BJ (cell line): ENCODE data around the gene ARID5B. TPM values are rescaled to one million over a fixed set of nuclear protein-coding genes. Genes with fewer than 3 reads are reported as not detected.
A peak's percentile ranks its signal among the peaks of the same experiment; 100 is the strongest.

Experiments
- CTCF ChIA-PET: fragments of 350-600 bp; formaldehyde crosslinking; extraction: SDS; loops from one replicate; lab custom pipeline; 2021; ENCODE audit warnings: antibody characterized with exemption, inconsistent platforms; lab: Yijun Ruan, JAX
- POLR2A ChIA-PET: fragments of 300-600 bp; sonication (Branson Sonifier 250); formaldehyde crosslinking; extraction: SDS; loops from one replicate; lab custom pipeline; 2021; ENCODE audit warnings: antibody characterized with exemption; lab: Charles Lee
- DNase-seq: peaks from one replicate; pipeline ENCODE4 v3.0.0-alpha.2; 2011; ENCODE audit warnings: low read depth
- H3K27me3 ChIP-seq: 2 replicates; pipeline ENCODE4 v1.6.0; 2011; ENCODE audit warnings: low read length; ENCODE audit not compliant: control insufficient read depth, insufficient read depth
- H3K36me3 ChIP-seq: 2 replicates; pipeline ENCODE4 v1.5.1; 2011; ENCODE audit warnings: low read length; ENCODE audit not compliant: control insufficient read depth, insufficient read depth
- H3K4me3 ChIP-seq: 2 replicates; pipeline ENCODE4 v1.5.1; 2011; ENCODE audit warnings: low read depth, mild to moderate bottlenecking, control low read depth, low read length
- CTCF ChIP-seq: IDR thresholded peaks from 2 replicates; pipeline ENCODE4 v1.5.1; 2011; ENCODE audit warnings: low read depth, mild to moderate bottlenecking, control low read depth, inconsistent platforms, low read length, moderate library complexity; ENCODE audit not compliant: insufficient read depth
- polyA plus RNA-seq: library from polyadenylated mRNA; depleted of rRNA; stranded (reverse); fragments of >200 nt; gene quantifications from 2 replicates; pipeline ENCODE4 v1.2.3, GENCODE V29; 2011

The ARID5B gene
- polyA plus RNA-seq, 1 experiment, result 73.8 TPM

- POLR2A ChIA-PET, result interaction anchor here (0.6 to 0.7 kb wide), 3 partner anchors 39 to 154 kb away, joined by 3 to 5 read pairs (median 3); no protein-coding TSS in a partner anchor
Measured at GRCh38 chr10:61899997-61900828, 1.3 kb upstream of the ARID5B start.

GRCh38 chr10:61901829-61902444 lies 438 bp downstream of the ARID5B start:
- ChIA-PET CTCF (interaction anchor here (0.8 to 2.8 kb wide), 8 partner anchors 64 to 346 kb away, joined by 3 to 10 read pairs (median 5); no protein-coding TSS in a partner anchor), POLR2A (interaction anchor here (0.6 to 0.8 kb wide), 3 partner anchors 8 to 318 kb away, joined by 3 read pairs; no protein-coding TSS in a partner anchor)
- Histone ChIP-seq H3K36me3 (no peaks in the 10 kb centered on the region), H3K4me3 (peak overlapping the region; percentile 57), H3K27me3 (no peaks in the 10 kb centered on the region)
- no peak for TF ChIP-seq CTCF
- no peak for DNase-seq

More at GRCh38 chr10:61899997-61900828, 1.3 kb upstream of the ARID5B start:
- no peaks in the 10 kb centered on the region for H3K36me3 ChIP-seq
- TF ChIP-seq CTCF, result no peak
- no peaks in the 10 kb centered on the region for H3K27me3 ChIP-seq
- no peak for DNase-seq
- peak overlapping the region; percentile 57 for H3K4me3 ChIP-seq
- CTCF ChIA-PET, result interaction anchor here (0.8 to 1.9 kb wide), 3 partner anchors 10 to 149 kb away, joined by 3 to 6 read pairs (median 6); no protein-coding TSS in a partner anchor

- ChIA-PET CTCF (interaction anchor here (0.8 to 2.8 kb wide), 14 partner anchors 35 to 346 kb away, joined by 3 to 10 read pairs (median 4); no protein-coding TSS in a partner anchor), POLR2A (interaction anchor here (0.6 to 0.8 kb wide), 3 partner anchors 9 to 319 kb away, joined by 3 read pairs; no protein-coding TSS in a partner anchor)
- TF ChIP-seq CTCF, result peak; percentile 28; the same call in 1 of the 2 replicates
- DNase-seq, result no peak
- H3K27me3 ChIP-seq, result no peaks in the 10 kb centered on the region
- H3K4me3 ChIP-seq, result peak overlapping the region; percentile 57
- no peaks in the 10 kb centered on the region for H3K36me3 ChIP-seq
Measured at GRCh38 chr10:61902445-61903220, 1.1 kb downstream of the ARID5B start.

GRCh38 chr10:61903221-61903927 lies 1.9 kb downstream of the ARID5B start:
- ChIA-PET POLR2A (interaction anchor here (0.6 to 0.9 kb wide), 2 partner anchors 118 to 198 kb away, joined by 4 to 9 read pairs; no protein-coding TSS in a partner anchor), CTCF (interaction anchor here (0.6 to 2.8 kb wide), 10 partner anchors 34 to 341 kb away, joined by 3 to 10 read pairs (median 3); no protein-coding TSS in a partner anchor)
- no peaks in the 10 kb centered on the region for H3K36me3 ChIP-seq
- DNase-seq, result no peak
- no peaks in the 10 kb centered on the region for H3K27me3 ChIP-seq
- 0 out of 2 replicates have a peak, but pooled peaks have one; percentile 11 for TF ChIP-seq CTCF
- peak overlapping the region; percentile 57 for H3K4me3 ChIP-seq
